Neural progenitor cell (in vitro differentiated cells): ENCODE results near the gene PRDM16. TPM values are rescaled to one million over a fixed set of nuclear protein-coding genes. Genes with fewer than 3 reads are reported as not detected.

Experiments used
- DNase-seq: peaks from one replicate; pipeline ENCODE4 v3.0.0-alpha.2; 2016; ENCODE audit warnings: low spot score
- H2AFZ ChIP-seq: fragments of 200-600 bp; sonication (generic); replicated peaks from 2 replicates; pipeline ENCODE4 v1.6.1; 2016; ENCODE audit warnings: antibody characterized with exemption
- H3F3A ChIP-seq: fragments of 200-600 bp; sonication (generic); 2 replicates; pipeline ENCODE4 v1.6.1; 2016; ENCODE audit warnings: antibody characterized with exemption, low read depth
- H3K27ac ChIP-seq: fragments of 200-600 bp; sonication (generic); 2 replicates; pipeline ENCODE4 v1.5.1; 2016; ENCODE audit warnings: mild to moderate bottlenecking
- H3K27me3 ChIP-seq: fragments of 200-600 bp; sonication (generic); 2 replicates; pipeline ENCODE4 v1.6.1; 2016; ENCODE audit warnings: mild to moderate bottlenecking, moderate library complexity
- H3K36me3 ChIP-seq: fragments of 200-600 bp; sonication (generic); 2 replicates; pipeline ENCODE4 v1.5.1; 2016
- H3K4me1 ChIP-seq: fragments of 200-600 bp; sonication (generic); 2 replicates; pipeline ENCODE4 v1.6.1; 2016; ENCODE audit warnings: mixed run types
- H3K4me2 ChIP-seq: fragments of 200-600 bp; sonication (generic); 2 replicates; pipeline ENCODE4 v1.6.1; 2016
- H3K4me3 ChIP-seq: fragments of 200-600 bp; sonication (generic); 2 replicates; pipeline ENCODE4 v1.5.1; 2016
- H3K79me2 ChIP-seq: fragments of 200-600 bp; sonication (generic); 2 replicates; pipeline ENCODE4 v1.6.1; 2016; ENCODE audit warnings: low read depth
- H3K9ac ChIP-seq: fragments of 200-600 bp; sonication (generic); 2 replicates; pipeline ENCODE4 v1.6.1; 2016
- H3K9me3 ChIP-seq: fragments of 200-600 bp; sonication (generic); 2 replicates; pipeline ENCODE4 v1.5.1; 2016; ENCODE audit warnings: low read depth
- H4K20me1 ChIP-seq: fragments of 200-600 bp; sonication (generic); 2 replicates; pipeline ENCODE4 v1.6.1; 2016; ENCODE audit warnings: low read depth
- H3K27ac Mint-ChIP-seq: 3 replicates; pipeline ENCODE4 v1.8.0; 2021; ENCODE audit warnings: mixed read lengths
- H3K27me3 Mint-ChIP-seq: 2 replicates; pipeline ENCODE4 v1.8.0; 2022; ENCODE audit warnings: low read depth, mild to moderate bottlenecking, inconsistent platforms, moderate library complexity, mixed read lengths; ENCODE audit not compliant: insufficient read depth
- H3K36me3 Mint-ChIP-seq: 3 replicates; pipeline ENCODE4 v1.8.0; 2021; ENCODE audit warnings: mixed read lengths
- H3K4me1 Mint-ChIP-seq: 3 replicates; pipeline ENCODE4 v1.8.0; 2021; ENCODE audit warnings: mixed read lengths
- H3K4me3 Mint-ChIP-seq: 3 replicates; pipeline ENCODE4 v1.8.0; 2021; ENCODE audit warnings: mild to moderate bottlenecking, moderate library complexity, mixed read lengths
- H3K9me3 Mint-ChIP-seq: 3 replicates; pipeline ENCODE4 v1.8.0; 2020; ENCODE audit warnings: mixed read lengths
- EZH2 ChIP-seq: fragments of 200-600 bp; sonication (generic); IDR thresholded peaks from 2 replicates; pipeline ENCODE4 v1.6.1; 2017; ENCODE audit warnings: antibody characterized with exemption, mild to moderate bottlenecking, moderate library complexity
- EZH2phosphoT487 ChIP-seq: fragments of 200-600 bp; sonication (generic); IDR thresholded peaks from 2 replicates; pipeline ENCODE4 v1.6.1; 2017; ENCODE audit warnings: antibody characterized with exemption
- total RNA-seq: library from RNA; depleted of rRNA; stranded (reverse); fragments of >200 nt; gene quantifications from 2 replicates; pipeline ENCODE4 v1.2.3, GENCODE V29; 2015; ENCODE audit warnings: low replicate concordance
- TF ChIP-seq, protein P1 (sequence below): fragments of 200-600 bp; sonication (generic); IDR thresholded peaks from 2 replicates; pipeline ENCODE4 v1.5.1; 2017; ENCODE audit warnings: antibody characterized with exemption, mild to moderate bottlenecking

Gene PRDM16
- total RNA-seq, 1 donor from 2014 or later, result 1.9 TPM

DNA sequence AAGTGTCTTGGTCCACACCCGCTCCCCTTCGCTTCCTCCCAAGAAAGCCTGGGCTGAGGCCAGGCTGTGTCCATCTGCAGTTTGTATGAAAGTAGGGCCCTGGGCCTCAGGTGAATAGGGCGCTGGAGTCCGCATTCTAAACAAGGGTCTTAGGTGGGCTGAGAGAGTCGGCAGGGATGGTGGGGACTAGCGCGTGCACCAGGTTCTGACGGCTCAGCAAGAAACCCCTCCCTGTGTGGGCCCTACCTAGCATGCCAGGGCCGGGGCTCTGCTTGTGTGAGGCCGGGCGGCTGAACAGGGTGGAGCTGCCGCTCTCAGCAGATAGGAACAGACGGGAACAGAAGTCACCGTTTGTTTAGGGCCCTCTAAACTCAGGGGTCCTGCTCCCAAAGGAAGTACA lies 46.0 kb upstream of the PRDM16 start:
- Histone ChIP-seq H3F3A (no peaks in the 10 kb centered on the region), H3K9me3 (no peaks in the 10 kb centered on the region), H3K4me2 (no peak overlapping the region), H3K27me3 (no peaks in the 10 kb centered on the region), H4K20me1 (no peaks in the 10 kb centered on the region), H3K9ac (no peak overlapping the region), H3K4me1 (no peaks in the 10 kb centered on the region), H3K36me3 (no peaks in the 10 kb centered on the region), H3K27ac (no peak overlapping the region), H3K4me3 (no peak overlapping the region), H3K79me2 (no peaks in the 10 kb centered on the region), H2AFZ (no peak overlapping the region)
- no peaks in the 10 kb centered on the region for H3K9me3 Mint-ChIP-seq
- TF ChIP-seq EZH2phosphoT487 (no peak), EZH2 (no peak)
- TF ChIP-seq, protein P1, sequence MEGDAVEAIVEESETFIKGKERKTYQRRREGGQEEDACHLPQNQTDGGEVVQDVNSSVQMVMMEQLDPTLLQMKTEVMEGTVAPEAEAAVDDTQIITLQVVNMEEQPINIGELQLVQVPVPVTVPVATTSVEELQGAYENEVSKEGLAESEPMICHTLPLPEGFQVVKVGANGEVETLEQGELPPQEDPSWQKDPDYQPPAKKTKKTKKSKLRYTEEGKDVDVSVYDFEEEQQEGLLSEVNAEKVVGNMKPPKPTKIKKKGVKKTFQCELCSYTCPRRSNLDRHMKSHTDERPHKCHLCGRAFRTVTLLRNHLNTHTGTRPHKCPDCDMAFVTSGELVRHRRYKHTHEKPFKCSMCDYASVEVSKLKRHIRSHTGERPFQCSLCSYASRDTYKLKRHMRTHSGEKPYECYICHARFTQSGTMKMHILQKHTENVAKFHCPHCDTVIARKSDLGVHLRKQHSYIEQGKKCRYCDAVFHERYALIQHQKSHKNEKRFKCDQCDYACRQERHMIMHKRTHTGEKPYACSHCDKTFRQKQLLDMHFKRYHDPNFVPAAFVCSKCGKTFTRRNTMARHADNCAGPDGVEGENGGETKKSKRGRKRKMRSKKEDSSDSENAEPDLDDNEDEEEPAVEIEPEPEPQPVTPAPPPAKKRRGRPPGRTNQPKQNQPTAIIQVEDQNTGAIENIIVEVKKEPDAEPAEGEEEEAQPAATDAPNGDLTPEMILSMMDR, result no peak
- H3K27me3 Mint-ChIP-seq, result peaks cover 6% of the 10 kb centered on the region
- H3K4me1 Mint-ChIP-seq, result peaks cover 8% of the 10 kb centered on the region
- H3K27ac Mint-ChIP-seq, result no peak overlapping the region
- no peaks in the 10 kb centered on the region for H3K36me3 Mint-ChIP-seq
- H3K4me3 Mint-ChIP-seq, result no peak overlapping the region
- no peak for DNase-seq

DNA sequence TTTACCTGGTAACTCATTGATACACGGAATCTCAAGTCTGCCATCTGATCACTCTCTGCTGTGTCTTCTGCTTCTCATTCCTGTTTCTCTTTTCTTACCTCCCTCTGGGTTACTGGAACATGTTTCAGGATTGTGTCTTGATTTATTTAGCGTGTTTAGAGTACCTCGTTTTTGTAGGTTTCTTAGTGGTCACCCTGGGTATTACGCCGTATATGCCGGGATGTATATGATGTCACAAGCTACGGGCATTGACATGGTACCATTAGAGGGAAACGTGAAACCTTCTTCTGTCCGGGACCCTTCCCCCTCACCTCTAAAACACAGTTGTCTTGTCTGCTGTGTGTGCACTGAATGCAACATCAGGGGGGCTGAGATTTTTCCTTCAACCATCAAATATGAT lies 45.0 kb upstream of the PRDM16 start:
- Histone ChIP-seq H3K4me3 (no peak overlapping the region), H3K4me2 (no peak overlapping the region), H4K20me1 (no peaks in the 10 kb centered on the region), H3K9ac (no peak overlapping the region), H3K36me3 (no peaks in the 10 kb centered on the region), H3K4me1 (no peaks in the 10 kb centered on the region), H2AFZ (no peak overlapping the region), H3K27me3 (no peaks in the 10 kb centered on the region), H3F3A (no peaks in the 10 kb centered on the region), H3K27ac (no peak overlapping the region), H3K9me3 (no peaks in the 10 kb centered on the region), H3K79me2 (no peaks in the 10 kb centered on the region)
- no peak for DNase-seq
- Mint-ChIP-seq H3K4me3 (no peak overlapping the region), H3K27me3 (peaks cover 3% of the 10 kb centered on the region), H3K9me3 (no peaks in the 10 kb centered on the region), H3K4me1 (peaks cover 8% of the 10 kb centered on the region), H3K27ac (no peak overlapping the region), H3K36me3 (no peaks in the 10 kb centered on the region)
- TF ChIP-seq EZH2phosphoT487 (no peak), EZH2 (no peak)
- TF ChIP-seq, protein P1, result no peak

DNA sequence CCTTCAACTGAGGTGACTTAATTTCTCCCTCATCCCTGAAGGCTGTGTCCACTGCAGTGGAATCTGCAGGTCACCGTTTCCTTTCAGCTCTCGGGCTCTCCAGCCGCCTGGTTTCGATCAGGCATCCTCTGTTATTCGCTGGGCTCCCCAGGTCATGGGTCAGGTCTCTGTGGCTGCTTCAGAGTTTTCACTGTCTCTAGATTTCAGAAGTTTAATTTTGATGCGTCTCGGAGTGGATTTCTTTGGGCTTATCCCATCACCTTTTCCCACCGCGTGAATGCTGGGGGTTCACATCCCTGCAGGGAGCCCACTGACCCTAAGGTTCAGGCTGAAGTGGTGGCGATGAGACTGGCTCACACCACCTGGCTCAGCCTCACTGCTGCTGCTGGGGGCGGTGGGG lies 44.4 kb upstream of the PRDM16 start:
- TF ChIP-seq EZH2 (no peak), EZH2phosphoT487 (no peak)
- TF ChIP-seq, protein P1, result no peak
- Mint-ChIP-seq H3K9me3 (no peaks in the 10 kb centered on the region), H3K27ac (no peak overlapping the region)

More for the DNA sequence above, 44.4 kb upstream of the PRDM16 start:
- Histone ChIP-seq H3K27ac (no peak overlapping the region), H3K9me3 (no peaks in the 10 kb centered on the region), H3K27me3 (no peaks in the 10 kb centered on the region), H3K36me3 (no peaks in the 10 kb centered on the region), H3K4me1 (no peaks in the 10 kb centered on the region), H3K9ac (no peak overlapping the region), H4K20me1 (no peaks in the 10 kb centered on the region), H3K79me2 (no peaks in the 10 kb centered on the region), H3K4me2 (no peak overlapping the region), H3F3A (no peaks in the 10 kb centered on the region), H2AFZ (no peak overlapping the region), H3K4me3 (no peak overlapping the region)
- H3K36me3 Mint-ChIP-seq, result no peaks in the 10 kb centered on the region
- H3K4me3 Mint-ChIP-seq, result no peak overlapping the region
- no peak for DNase-seq
- peaks cover 5% of the 10 kb centered on the region for H3K27me3 Mint-ChIP-seq
- peaks cover 8% of the 10 kb centered on the region for H3K4me1 Mint-ChIP-seq
